GM18870 (cell line): ENCODE results near the gene PADI4.
"Not testable (repeated sequence)": the region's sequence is repeated elsewhere in the genome, so short reads cannot be mapped to it uniquely, and the experiment has no call there.

Experiments
- ATAC-seq: cut with Tn5 transposase; IDR thresholded peaks from one replicate; pipeline ENCODE4 v1.9.1; 2021; ENCODE audit warnings: moderate library complexity; ENCODE audit not compliant: unreplicated experiment

Gene PADI4

DNA sequence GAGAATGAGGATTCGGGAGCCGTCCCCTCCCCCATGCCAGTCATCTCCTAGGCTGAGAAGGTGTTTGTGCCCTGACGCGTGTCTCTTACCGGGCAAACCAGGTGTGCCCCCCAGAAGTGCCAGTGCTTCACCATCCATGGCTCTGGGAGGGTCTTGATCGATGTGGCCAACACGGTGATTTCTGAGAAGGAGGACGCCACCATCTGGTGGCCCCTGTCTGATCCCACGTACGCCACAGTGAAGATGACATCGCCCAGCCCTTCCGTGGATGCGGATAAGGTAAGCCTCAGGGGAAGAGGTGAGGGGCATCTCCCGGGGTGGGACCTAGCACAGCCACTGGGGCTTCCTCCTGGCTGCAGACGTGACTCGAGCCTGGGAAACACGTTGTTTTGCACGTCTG is 65.0 kb downstream of the PADI4 start:
- ATAC-seq: no peak

DNA sequence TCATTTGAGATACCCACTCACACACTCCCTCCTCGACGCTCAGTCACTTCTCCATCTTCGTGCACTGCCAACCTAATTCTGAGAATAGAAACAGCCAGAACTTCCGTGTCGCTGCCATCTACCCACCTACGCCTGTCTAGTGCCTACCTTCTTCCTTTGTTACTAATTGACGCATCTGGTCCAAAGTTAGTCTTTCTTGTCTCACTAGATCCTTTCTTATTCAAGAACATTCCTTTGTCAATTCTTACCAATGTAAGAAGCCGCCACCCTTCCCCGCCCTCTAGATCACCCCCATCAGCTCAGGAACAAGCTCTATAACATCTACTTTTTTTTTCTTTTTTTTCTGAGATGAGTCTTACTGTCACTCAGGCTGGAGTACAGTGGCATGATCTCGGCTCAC is 67.7 kb downstream of the PADI4 start:
- ATAC-seq: no peak

GRCh38 chr1:17377325-17377953 is 69.4 kb downstream of the PADI4 start:
- no peak for ATAC-seq

DNA sequence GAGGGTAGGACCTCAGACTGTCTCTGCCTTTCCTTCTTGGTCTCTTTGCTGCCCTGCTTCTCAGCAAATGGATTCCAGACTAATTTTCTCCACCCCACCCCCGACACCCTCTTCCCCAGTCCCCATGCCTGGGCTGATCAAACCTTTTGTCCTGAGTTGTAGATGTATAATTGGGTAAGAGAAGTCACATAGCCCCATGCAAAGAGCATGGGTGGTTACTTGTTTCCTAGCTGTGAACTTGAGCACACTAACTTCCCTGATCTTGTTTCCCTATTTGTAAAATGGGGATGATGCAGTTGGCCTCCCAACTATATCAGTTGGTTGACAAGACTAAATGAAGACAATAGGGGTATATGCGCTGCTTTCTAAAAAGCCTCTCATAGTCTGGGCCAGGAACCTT is 73.2 kb downstream of the PADI4 start:
- no peak for ATAC-seq

GRCh38 chr1:17392199-17392740 is 84.3 kb downstream of the PADI4 start:
- no peak for ATAC-seq

DNA sequence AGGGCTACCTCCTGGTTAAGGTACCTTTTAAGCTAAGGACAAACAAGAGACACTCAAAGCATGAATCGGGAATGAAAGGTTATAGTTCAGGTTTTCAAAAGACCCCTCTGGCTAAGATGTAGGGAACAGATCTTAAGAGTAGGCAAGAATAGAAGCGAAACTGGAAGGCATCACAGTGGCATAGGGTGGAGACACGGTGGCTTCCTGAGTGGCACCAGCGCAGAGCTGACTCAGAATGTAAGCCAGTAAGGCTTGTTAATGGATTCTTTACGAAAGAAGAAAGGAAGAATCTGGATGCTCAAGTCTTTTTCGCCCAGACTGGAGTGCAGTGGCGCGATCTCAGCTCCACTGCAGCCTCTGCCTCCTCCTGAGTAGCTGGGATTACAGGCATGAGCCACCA is 85.2 kb downstream of the PADI4 start:
- ATAC-seq: no peak

- ATAC-seq: no peak
Measured at GRCh38 chr1:17397910-17398695, 90.1 kb downstream of the PADI4 start.

DNA sequence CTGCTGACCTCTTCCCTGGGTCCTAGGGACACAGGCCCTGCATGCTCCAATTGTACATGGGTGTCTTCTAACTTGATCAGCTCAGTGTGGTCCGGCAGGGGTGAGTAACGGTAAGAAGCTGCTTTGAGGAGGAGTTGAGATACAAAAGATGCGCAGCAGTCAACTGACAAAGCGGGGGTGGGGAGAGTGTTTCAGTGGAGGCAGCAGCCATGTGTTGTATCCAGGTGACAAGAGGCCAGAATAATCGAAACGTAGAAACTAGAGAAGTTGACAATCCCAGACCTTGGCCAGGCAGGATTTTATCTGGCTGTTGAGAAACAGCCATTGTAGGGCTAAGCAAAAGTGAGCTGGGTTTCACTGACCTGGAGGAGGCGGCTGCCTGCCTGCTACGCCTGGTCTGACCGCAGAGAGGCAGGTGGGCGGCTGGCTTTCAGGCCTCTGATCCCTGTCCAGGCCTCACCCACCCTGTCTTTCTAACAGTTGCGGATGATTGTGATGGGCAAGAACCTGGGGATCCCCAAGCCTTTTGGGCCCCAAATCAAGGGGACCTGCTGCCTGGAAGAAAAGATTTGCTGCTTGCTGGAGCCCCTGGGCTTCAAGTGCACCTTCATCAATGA is 92.8 kb downstream of the PADI4 start:
- no peak for ATAC-seq

GRCh38 chr1:17401841-17402240 is 93.8 kb downstream of the PADI4 start:
- ATAC-seq: no peak

DNA sequence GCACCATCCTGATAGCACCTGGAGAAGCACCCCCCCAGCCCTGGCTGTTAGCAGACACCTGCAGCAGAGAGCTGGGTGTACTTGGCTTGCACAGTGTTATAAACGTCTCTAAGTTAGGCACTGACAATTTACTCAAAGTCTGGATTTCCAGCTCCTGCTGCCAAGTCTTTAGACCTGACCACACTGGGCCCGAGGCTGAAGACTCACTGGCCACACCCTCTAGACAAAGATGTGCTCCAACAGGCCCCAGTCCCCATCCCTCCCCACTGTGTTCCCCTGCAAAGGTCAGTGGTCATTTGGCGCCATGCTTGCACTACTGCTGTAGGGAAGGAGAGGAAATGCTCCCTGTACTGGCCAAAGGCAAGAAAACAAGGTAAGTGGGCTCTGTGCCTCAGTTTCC is 95.1 kb downstream of the PADI4 start:
- ATAC-seq: no peak

DNA sequence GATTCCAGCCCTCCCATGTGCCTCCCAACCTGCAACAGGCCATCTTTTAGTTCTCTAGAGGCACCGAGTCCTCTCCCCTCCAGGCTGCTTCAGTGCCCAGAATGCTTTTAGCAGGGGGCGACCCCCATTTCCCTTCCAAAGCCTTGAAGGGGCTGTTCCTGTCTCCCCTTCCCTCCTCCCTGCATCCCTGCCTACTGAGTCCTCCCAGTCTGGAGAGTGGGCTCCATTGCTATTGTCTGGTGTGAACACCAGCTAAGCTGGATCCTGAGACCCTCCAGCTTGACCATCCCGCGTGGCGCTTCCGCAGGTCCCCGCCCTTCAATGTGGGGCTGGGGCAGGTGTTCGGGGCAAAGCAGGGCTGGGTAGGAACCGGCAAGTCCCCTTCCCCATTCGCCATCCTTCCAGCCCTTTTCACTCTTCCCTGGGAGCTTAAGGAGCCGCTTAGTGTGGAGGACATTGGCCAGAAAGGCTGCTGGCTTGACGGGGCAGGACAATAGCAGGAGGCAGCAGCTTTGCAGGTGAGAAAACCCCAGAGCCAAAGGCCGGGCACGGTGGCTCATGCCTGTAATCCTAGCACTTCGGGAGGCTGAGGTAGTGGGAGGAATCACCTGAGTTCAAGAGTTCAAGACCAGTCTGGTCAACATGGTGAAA is 96.2 kb downstream of the PADI4 start:
- no peak for ATAC-seq

- ATAC-seq: no peak
Measured at GRCh38 chr1:17404820-17405219, 96.8 kb downstream of the PADI4 start.

- no peak for ATAC-seq
Measured at GRCh38 chr1:17405898-17406759, 98.1 kb downstream of the PADI4 start.

DNA sequence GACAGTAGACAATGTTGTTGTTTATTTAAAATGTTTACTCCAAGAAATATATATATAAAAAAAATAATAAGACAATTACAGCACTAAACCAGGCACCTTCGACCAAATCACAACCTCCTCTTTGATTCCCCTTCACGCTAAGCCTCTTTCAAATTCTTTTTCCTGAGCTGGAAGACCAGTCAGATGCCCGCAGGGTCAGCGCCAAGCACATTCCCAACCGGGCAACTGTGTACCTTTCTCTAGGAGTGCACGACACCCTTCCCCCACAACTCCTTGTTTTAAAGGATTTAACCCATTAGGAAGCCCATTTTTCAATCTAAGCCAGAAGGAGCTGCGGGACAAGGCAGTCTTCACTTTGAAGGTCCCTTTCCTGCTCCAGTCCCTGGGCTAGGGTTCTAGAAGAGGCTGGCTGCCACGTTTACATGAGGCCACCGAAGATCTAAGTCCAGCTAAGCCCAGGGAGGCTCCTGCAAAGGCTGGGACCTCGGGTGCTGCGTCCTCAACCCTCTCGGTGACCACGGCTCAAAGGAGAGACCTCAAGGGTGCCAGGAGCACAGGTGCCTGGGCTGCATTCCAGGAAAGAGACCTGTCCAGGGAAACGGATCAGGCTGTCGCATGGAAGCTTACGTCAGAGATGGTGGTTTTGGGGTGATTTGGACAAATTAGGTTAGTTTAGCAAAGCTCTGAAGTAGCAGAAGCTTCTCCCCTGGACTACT is 98.9 kb downstream of the PADI4 start:
- ATAC-seq: not testable (repeated sequence)

DNA sequence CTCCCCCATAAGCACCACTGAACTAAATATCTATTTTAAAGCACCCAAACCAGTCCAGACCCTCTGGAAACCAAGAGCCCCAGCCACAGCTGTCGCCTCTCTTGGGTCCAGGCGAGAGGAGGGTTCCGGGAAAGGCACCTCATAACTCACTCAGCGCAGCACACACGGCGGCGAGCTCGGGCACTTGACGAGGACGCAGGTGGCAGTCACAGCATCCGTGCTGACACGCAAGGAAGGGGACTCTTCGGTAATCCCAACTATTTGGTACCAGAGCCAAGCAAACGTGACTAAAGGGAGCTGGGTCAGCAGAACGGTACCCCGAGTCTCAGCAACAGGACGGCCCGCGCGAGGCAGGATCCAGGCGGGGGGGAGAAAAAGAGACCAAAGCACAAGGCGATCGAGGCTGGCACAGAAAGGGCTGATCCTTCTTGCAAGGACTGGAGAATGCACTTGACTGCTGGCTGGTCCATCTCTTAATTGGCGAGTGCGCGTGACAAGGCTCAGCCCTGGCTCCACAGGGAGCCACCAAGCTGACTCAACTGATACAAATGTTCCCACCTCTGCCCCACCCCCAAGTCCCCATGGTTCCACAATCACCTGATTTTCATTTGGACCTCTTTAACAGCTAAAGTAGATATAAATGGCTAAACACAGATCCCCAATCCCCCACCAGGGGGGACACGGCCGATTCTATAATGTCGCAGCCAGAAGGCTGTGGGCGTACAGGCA is 100.0 kb downstream of the PADI4 start:
- ATAC-seq: not testable (repeated sequence)

DNA sequence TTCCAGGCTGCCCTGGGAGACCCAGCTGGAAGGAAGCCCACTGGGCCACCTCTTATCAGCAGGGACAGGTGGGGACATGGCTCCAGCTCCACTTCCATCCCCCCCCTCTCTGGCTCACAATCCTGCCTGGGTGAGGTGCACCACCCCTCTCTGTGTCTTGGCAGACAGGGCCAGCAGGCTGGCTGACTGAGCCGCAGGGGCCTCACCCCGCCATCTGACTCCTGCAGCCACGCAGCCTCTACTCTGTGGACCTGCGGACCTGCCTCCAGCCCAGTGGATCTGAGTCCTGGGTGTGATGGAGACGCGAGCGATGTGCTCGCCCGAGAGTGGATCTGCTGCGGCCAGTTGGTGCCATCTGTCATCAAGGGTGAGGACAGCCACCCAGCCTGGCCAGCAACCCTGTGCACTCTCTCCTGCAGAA is 101.4 kb downstream of the PADI4 start:
- no peak for ATAC-seq

- no peak for ATAC-seq
Measured at GRCh38 chr1:17412093-17412870, 104.3 kb downstream of the PADI4 start.
